COR-L47 (cell line): ENCODE measurements around the gene ZKSCAN1.
"Not testable (repeated sequence)": the region's sequence is repeated elsewhere in the genome, so short reads cannot be mapped to it uniquely, and the experiment has no call there.

ENCODE experiments used
- DNase-seq: peaks from one replicate; lab custom pipeline; 2025; lab: John Stamatoyannopoulos, UW

Gene ZKSCAN1

DNA sequence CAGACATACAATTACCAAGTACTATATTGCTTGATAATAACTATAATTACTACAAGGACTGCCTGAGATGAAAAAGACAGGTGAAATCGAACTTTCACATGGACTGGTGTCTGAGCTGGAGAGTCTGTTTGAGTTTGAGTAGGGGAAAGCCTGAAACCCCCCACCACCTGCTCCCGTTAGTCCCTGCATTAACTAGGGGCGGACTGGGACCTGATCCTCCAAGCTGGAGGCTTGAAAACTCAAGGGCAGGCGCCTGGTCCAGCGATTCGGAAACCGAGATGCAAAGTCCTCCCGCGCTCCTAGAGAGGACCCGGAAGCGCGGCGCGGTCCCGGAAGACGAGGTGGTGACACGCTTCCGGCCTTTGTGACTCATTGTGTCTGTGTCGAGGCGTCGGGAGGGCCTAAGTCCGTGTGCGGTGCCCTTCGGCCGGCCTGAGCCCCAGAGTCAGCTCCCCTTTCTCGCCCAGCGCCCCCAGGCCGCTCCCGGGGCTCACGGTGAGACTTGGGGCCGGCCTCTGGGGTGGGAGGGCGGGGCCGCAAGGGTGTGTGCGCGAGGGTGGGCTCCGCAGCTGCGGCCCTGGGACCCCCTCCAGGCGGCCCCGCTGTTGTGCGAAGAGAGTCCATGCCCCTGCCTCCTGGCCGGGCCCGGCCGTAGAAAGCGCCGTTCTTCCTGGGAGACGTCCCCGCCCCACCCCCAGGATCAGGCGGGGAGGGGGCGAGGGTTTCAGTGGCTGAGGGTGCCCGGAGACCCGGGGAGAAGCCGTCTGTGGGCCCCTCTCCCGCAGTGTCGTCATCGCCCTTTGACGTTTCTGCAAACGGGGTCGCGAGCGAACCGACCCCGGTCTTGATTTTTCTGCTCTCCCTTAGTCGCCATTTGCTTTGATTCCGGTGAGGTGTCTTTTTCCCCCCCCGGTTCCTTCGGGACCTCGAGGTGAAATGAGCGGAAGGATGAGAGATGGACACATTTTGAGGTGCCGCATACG is at the start of gene ZKSCAN1:
ZKSCAN1 (plus strand) TSS at position 365 of the 983 bp plus-strand sequence. CDS start 7,911 bp downstream, outside the sequence.
- peak; percentile 90 for DNase-seq

- DNase-seq = no peak
These were observed 46.1 kb upstream of the ZKSCAN1 start for GRCh38 chr7:99969298-99969697.

- not testable (repeated sequence) for DNase-seq
These were observed 45.6 kb upstream of the ZKSCAN1 start for GRCh38 chr7:99969813-99970212.

GRCh38 chr7:99971242-99971641 is 44.2 kb upstream of the ZKSCAN1 start:
- DNase-seq = no peak

GRCh38 chr7:99973817-99974216 is 41.6 kb upstream of the ZKSCAN1 start:
- DNase-seq = not testable (repeated sequence)

DNA sequence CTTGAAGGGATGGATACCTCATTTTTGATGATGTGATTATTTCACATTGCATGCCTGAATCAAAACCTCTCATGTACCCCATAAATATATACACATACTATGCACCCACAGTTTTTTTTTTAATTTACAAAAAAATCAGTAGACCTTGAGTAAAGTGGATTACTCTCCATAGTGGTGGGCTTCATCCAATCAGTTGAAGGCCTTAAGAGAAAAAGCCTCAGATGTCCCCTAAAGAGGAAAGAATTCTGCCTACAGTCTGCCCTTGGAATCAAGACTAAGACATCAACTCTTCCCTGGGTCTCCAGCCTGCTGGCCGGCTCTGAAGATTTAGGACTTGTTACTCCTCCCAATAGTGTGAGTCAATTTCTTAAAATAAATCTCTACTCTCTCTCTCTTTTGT is 40.7 kb upstream of the ZKSCAN1 start:
- DNase-seq = no peak

DNA sequence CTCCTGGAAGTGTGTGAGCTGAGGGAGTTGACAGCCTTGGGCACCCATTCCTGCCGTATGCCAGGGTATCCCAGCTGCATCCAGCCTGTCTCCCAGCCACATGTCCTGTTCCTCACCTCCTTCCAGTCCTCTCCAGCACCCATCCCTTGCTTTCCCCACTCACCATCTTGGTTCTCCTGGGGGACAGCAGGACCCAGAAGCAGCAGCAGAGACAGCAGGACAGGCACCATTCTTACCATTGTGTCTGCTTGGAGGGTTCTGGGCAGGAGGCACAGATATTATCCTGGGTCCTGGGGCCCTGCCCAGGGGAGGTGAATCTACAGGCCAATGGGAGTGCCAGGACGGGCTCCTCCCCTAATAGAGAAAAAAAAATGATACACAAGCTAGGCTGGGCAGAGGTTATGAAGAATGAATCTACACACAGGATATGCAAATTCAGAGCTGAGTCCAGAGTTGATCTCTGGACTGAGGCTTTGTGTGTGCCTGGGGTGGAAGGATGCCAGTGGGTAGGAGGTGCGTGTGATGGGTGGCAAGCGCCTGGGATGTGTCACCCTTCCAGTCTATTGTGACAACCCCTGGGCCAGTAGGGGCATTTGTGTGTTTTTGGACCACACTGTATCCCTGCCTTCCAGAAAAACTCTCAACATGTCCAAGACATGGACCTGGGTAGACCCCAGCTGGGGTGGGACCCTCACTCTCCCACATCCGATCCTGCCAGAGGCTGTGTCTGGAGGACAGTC is 39.4 kb upstream of the ZKSCAN1 start, which contains the start of gene AZGP1:
AZGP1 (minus strand) TSS at position 250 of the 740 bp plus-strand sequence; CDS start at position 239, 11 bp downstream.
- no peak for DNase-seq

DNA sequence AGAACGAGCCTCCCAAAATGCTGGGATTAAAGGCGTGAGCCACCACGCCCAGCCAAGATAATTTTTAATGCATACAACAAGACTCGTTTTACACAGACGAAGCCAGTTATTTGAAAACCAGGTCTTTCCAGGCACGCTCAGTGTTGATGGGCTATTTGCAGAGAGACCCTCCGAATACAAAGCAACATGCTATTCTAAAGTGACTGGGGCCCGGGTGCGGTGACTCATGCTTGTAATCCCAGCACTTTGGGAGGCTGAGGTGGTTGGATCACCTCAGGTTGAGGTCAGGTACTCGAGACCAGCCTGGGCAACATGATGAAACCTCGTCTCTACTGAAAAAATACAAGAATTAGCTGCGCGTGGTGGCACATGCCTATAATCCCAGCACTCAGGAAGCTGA is 38.8 kb upstream of the ZKSCAN1 start:
- DNase-seq = no peak

GRCh38 chr7:99979814-99980225 is 35.6 kb upstream of the ZKSCAN1 start:
- not testable (repeated sequence) for DNase-seq

DNA sequence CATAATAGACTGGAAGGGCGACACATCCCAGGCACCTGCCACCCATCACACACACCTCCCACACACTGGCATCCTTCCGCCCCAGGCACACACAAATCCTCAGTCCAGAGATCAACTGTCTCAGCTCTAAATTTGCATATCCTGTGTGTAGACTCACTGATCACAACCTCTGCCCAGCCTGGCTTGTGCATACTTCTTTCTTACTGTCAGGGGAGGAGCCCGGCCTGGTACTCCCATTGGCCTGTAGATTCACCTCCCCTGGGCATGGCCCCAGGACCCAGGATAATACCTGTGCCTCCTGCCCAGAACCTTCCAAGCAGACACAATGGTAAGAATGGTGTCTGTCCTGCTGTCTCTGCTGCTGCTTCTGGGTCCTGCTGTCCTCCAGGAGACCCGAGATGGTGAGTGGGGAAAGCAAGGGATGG is 34.9 kb upstream of the ZKSCAN1 start:
- DNase-seq = not testable (repeated sequence)

- DNase-seq = not testable (repeated sequence)
These were observed 34.3 kb upstream of the ZKSCAN1 start for GRCh38 chr7:99981066-99981465.

- DNase-seq = no peak
These were observed 30.8 kb upstream of the ZKSCAN1 start for GRCh38 chr7:99984593-99984992.

DNA sequence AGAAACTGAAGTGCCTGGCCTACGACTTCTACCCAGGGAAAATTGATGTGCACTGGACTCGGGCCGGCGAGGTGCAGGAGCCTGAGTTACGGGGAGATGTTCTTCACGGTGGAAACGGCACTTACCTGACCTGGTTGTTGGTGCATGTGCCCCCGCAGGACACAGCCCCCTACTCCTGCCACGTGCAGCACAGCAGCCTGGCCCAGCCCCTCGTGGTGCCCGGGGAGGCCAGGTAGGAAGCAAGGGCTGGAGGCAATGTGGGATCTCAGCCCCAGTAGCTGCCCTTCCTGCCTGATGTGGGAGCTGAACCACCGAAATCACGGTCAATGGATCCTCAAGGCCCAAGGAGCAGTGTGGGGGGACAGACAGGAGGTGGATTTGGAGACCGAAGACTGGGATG is 28.1 kb upstream of the ZKSCAN1 start:
- DNase-seq = not testable (repeated sequence)

DNA sequence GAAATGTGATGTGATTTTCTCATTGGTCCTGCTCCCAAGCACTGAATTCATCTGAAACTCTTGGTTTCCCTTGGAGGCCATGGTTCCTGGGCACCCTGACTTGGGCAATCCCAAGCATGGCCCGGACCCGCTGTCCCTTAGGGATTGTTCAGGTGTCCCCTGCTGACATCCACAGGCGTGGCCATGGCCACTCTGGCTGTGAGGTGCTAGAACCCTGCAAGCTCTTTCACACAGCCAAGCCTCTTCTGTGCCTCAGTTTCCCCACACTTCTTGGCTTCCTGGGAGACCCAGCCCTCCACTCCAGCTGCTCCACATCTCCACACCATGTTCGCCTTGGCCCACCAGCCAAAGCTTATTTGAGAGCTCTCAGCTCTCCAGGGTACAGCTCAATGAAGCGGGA is 27.6 kb upstream of the ZKSCAN1 start:
- no peak for DNase-seq

GRCh38 chr7:99990460-99990852 is 24.9 kb upstream of the ZKSCAN1 start:
- DNase-seq = no peak

GRCh38 chr7:99991543-99991942 is 23.9 kb upstream of the ZKSCAN1 start:
- not testable (repeated sequence) for DNase-seq

DNA sequence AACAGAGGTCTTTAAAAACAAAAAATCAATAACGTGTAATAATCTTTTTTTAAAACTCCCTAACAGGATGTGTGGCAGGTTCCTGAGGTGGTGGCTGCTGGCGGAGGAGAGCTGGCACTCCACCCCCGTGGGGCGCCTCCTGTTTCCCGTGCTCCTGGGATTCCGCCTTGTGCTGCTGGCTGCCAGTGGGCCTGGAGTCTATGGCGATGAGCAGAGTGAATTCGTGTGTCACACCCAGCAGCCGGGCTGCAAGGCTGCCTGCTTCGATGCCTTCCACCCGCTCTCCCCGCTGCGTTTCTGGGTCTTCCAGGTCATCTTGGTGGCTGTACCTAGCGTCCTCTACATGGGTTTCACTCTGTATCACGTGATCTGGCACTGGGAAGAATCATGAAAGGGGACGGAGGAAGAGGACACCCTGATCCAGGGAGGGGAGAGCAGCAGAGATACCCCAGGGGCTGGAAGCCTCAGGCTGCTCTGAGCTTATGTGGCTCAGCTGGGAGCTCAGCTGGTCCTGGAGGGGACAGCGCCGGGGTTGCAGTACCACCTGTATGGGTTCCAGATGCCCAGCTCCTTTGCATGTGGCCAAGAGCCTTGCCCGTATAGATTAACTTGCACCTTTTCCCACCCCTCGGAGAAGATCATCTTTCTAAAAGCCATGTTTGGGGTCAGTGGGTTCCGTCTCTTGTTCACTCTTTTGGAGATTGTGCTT is 22.9 kb upstream of the ZKSCAN1 start:
- no peak for DNase-seq

GRCh38 chr7:99994819-99995218 is 20.6 kb upstream of the ZKSCAN1 start:
- DNase-seq = no peak

DNA sequence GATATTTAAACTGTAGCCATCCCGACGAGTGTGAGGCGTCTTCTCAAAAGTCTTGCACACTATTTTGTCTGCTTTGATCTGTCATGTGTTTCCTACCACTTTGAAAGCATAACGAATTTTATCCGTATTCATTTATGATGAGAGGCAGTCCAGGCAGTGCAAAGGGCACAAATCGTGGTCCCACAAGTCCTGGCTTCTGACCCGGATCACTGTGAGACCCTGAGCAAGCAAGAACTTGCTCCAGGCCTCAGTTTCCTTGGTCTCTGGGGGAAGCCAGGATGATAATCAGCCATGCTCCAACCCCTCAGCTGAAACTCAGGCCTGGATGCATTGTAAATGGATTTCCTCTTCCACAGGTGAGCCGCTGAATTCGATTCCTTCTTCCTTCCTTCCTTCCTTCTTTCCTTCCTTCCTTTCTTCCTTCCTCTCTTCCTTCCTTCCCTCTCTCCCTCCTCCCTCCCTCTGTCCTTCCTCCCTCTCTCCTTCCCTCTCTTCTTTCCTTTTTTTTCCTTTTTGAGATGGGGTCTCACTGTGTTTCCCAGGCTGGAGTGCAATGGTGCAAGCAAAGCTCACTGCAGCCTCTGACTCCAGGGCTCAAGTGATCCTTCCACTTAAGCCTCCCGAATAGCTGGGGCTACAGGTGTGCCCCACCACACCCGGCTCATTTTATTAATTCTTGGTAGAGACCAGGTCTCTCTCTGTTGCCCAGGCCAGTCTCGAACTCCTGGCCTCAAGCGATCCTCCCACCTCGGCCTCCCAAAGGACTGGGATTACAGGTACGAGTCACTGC is 18.4 kb upstream of the ZKSCAN1 start:
- no peak for DNase-seq

GRCh38 chr7:99997545-99998137 is 17.8 kb upstream of the ZKSCAN1 start:
- DNase-seq = no peak

GRCh38 chr7:100000239-100000638 is 15.2 kb upstream of the ZKSCAN1 start:
- DNase-seq = no peak
